GM12864 (cell line): ENCODE measurements around the gene C9orf50.
"Not testable (repeated sequence)": the region's sequence is repeated elsewhere in the genome, so short reads cannot be mapped to it uniquely, and the experiment has no call there.

Source experiments
- DNase-seq: peaks from one replicate; pipeline ENCODE4 v3.0.0-alpha.2; 2011; ENCODE audit warnings: low read depth
- H3K4me3 ChIP-seq: 2 replicates; pipeline ENCODE4 v1.5.1; 2011; ENCODE audit warnings: mild to moderate bottlenecking, low read depth, low read length, control low read depth
- CTCF ChIP-seq: IDR thresholded peaks from 2 replicates; pipeline ENCODE4 v1.5.1; 2011; ENCODE audit warnings: low read depth, mild to moderate bottlenecking, moderate library complexity, low read length, control low read depth, inconsistent platforms; ENCODE audit errors: missing control alignments

The C9orf50 gene

GRCh38 chr9:129637673-129638439 lies 17.0 kb upstream of the C9orf50 start:
- DNase-seq, result no peak
- H3K4me3 ChIP-seq, result no peak overlapping the region
- TF ChIP-seq CTCF, result no peak

GRCh38 chr9:129637102-129637501 lies 16.2 kb upstream of the C9orf50 start:
- no peak for TF ChIP-seq CTCF
- H3K4me3 ChIP-seq, result no peak overlapping the region
- no peak for DNase-seq

GRCh38 chr9:129636343-129636742 lies 15.4 kb upstream of the C9orf50 start:
- not testable (repeated sequence) for H3K4me3 ChIP-seq, DNase-seq

- DNase-seq, result no peak
- no peak overlapping the region for H3K4me3 ChIP-seq
- no peak for TF ChIP-seq CTCF
Observed at GRCh38 chr9:129635099-129636065, 14.5 kb upstream of the C9orf50 start.

- no peak overlapping the region for H3K4me3 ChIP-seq
- TF ChIP-seq CTCF, result no peak
- DNase-seq, result no peak
Observed at GRCh38 chr9:129633848-129634247, 12.9 kb upstream of the C9orf50 start.

- no peak overlapping the region for H3K4me3 ChIP-seq
- no peak for DNase-seq
- TF ChIP-seq CTCF, result no peak
Observed at GRCh38 chr9:129633207-129633606, 12.3 kb upstream of the C9orf50 start.

- TF ChIP-seq CTCF, result no peak
- no peak for DNase-seq
- no peak overlapping the region for H3K4me3 ChIP-seq
Observed at GRCh38 chr9:129632460-129632859, 11.6 kb upstream of the C9orf50 start.
